Bronchus fibroblast of lung (primary cell): Measurements from ENCODE around the gene IL17RB. TPM values are rescaled to one million over a fixed set of nuclear protein-coding genes. Genes with fewer than 3 reads are reported as not detected.

ENCODE experiments used
- total RNA-seq: library from RNA; depleted of rRNA; stranded (reverse); fragments of >200 nt; gene quantifications from 2 replicates; pipeline ENCODE4 v1.2.3, GENCODE V29; 2015

Gene IL17RB
- 0.17 TPM in 1 of 2 replicates, not detected in the other for total RNA-seq

GRCh38 chr3:53846134-53846850, at the start of gene IL17RB, which contains the start of gene CHDH:
Gene IL17RB (plus strand): TSS chr3:53846568. CDS start chr3:53846589, 21 bp downstream.
Gene CHDH (minus strand): TSS chr3:53846419. CDS start chr3:53824008, 22,411 bp downstream.

GRCh38 chr3:53881691-53882593, 35.6 kb downstream of the IL17RB start, which contains the start of gene ACTR8:
Gene ACTR8 (minus strand): TSS chr3:53882152. CDS start chr3:53882101, 51 bp downstream.

GRCh38 chr3:53891497-53892285, 45.3 kb downstream of the IL17RB start, which contains the start of gene SELENOK:
Gene SELENOK (minus strand): TSS chr3:53891859.

Other genes with a start within 250 kb of the IL17RB start
- 0.15 and 0.34 TPM in 2 replicates for gene CHDH, start 149 bp upstream of the IL17RB start, total RNA-seq
- gene ACTR8, start 35.6 kb downstream of the IL17RB start, total RNA-seq = 21.3 and 25.7 TPM in 2 replicates
- gene SELENOK, start 45.3 kb downstream of the IL17RB start, total RNA-seq = 21.2 and 21.6 TPM in 2 replicates